HEK293T (cell line): ENCODE measurements around the gene ATP11C.

Experiments
- BHLHE40 ChIP-seq: fragments of 450-650 bp; IDR thresholded peaks from 2 replicates; pipeline ENCODE4 v1.6.1; 2016; ENCODE audit warnings: mild to moderate bottlenecking, moderate library complexity, borderline replicate concordance
- FOXM1 ChIP-seq: fragments of 450-650 bp; IDR thresholded peaks from 2 replicates; pipeline ENCODE4 v1.6.1; 2017; ENCODE audit warnings: mild to moderate bottlenecking, borderline replicate concordance
- SP1 ChIP-seq: fragments of 450-650 bp; IDR thresholded peaks from 2 replicates; pipeline ENCODE4 v1.6.1; 2017

DNA sequence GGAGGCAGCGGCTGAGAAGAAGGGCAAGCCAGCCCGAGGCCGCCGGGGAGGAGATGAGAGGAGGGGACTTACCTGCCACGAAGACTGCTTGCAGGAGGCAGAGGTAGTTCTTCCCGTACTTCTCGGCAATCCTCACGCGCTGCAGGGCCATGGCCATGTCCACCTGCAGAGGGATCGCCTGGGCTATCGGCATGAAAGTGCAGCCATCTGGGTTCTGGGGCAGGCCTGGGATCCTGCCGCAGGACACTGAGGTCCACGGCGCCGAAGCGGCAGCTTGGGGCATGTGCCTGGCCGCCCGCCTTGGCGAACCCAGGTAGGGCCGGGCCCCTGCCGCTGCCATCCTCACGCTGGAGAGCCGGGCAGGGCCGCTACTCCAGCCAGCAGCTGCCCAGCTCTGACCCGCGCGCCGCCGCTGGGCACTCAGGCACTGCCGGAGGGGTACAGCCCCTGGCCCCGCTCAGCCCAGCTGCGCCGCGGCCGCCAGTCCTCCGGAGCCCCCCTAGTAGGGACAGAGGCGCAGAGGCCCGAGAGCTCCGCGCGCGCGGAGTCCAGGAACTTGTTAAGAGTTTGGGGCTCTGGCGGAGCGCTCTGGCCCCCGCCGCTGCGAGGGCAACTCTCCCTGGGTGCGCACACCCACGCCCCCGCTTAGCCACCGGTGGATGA is 240.9 kb downstream of the ATP11C start:
- TF ChIP-seq FOXM1 (no peak), BHLHE40 (no peak), SP1 (no peak)
